Measurements from ENCODE around the gene TPSG1.

Gene TPSG1

GRCh38 chr16:1181404-1182315, 43.4 kb downstream of the TPSG1 start:
- no peak for TF ChIP-seq CTCF (IDR thresholded peaks at IDR 0.05; ENCODE audit: low read depth, low read length, missing control alignments)
- no peak overlapping the region for H3K4me3 ChIP-seq (ENCODE audit: low read depth, low read length)
- DNase-seq (ENCODE audit: low read depth) = no peak

GRCh38 chr16:1180549-1181403, 44.3 kb downstream of the TPSG1 start:
- no peak for TF ChIP-seq CTCF (IDR thresholded peaks at IDR 0.05; ENCODE audit: low read depth, low read length, missing control alignments)
- DNase-seq (ENCODE audit: low read depth) = no peak
- H3K4me3 ChIP-seq (ENCODE audit: low read depth, low read length) = no peak overlapping the region

GRCh38 chr16:1178295-1178910, 46.7 kb downstream of the TPSG1 start:
- TF ChIP-seq CTCF (IDR thresholded peaks at IDR 0.05; ENCODE audit: low read depth, low read length, missing control alignments) = no peak
- H3K4me3 ChIP-seq (ENCODE audit: low read depth, low read length) = no peak overlapping the region
- DNase-seq (ENCODE audit: low read depth) = no peak

GRCh38 chr16:1177750-1178149, 47.3 kb downstream of the TPSG1 start:
- no peak overlapping the region for H3K4me3 ChIP-seq (ENCODE audit: low read depth, low read length)
- no peak for TF ChIP-seq CTCF (IDR thresholded peaks at IDR 0.05; ENCODE audit: low read depth, low read length, missing control alignments)
- DNase-seq (ENCODE audit: low read depth) = no peak

- TF ChIP-seq CTCF (IDR thresholded peaks at IDR 0.05; ENCODE audit: low read depth, low read length, missing control alignments) = no peak
- H3K4me3 ChIP-seq (ENCODE audit: low read depth, low read length) = no peak overlapping the region
- DNase-seq (ENCODE audit: low read depth) = no peak
Measured at GRCh38 chr16:1177053-1177452, 48.0 kb downstream of the TPSG1 start.

- no peak for TF ChIP-seq CTCF (IDR thresholded peaks at IDR 0.05; ENCODE audit: low read depth, low read length, missing control alignments)
- DNase-seq (ENCODE audit: low read depth) = no peak
- H3K4me3 ChIP-seq (ENCODE audit: low read depth, low read length) = no peak overlapping the region
Measured at GRCh38 chr16:1176280-1176897, 48.7 kb downstream of the TPSG1 start.
